GM19468 (cell line): ENCODE data around the gene PHACTR3.

Experiments used
- ATAC-seq: cut with Tn5 transposase; IDR thresholded peaks from one replicate; pipeline ENCODE4 v1.9.1; 2021; ENCODE audit warnings: mild to moderate bottlenecking, moderate library complexity, moderate number of reproducible peaks; ENCODE audit not compliant: unreplicated experiment; ENCODE audit errors: extremely low read depth

The PHACTR3 gene

GRCh38 chr20:59784365-59784764 lies 180.0 kb downstream of the PHACTR3 start:
- no peak for ATAC-seq

- no peak for ATAC-seq
These were observed 180.7 kb downstream of the PHACTR3 start for GRCh38 chr20:59784791-59785668.

GRCh38 chr20:59785669-59785959 lies 181.3 kb downstream of the PHACTR3 start:
- ATAC-seq, result no peak

GRCh38 chr20:59785986-59786795 lies 181.9 kb downstream of the PHACTR3 start:
- no peak for ATAC-seq

- ATAC-seq, result no peak
These were observed 182.6 kb downstream of the PHACTR3 start for GRCh38 chr20:59786801-59787537.

GRCh38 chr20:59787538-59787890 lies 183.2 kb downstream of the PHACTR3 start:
- no peak for ATAC-seq

- ATAC-seq, result no peak
These were observed 183.9 kb downstream of the PHACTR3 start for GRCh38 chr20:59788196-59788735.

- no peak for ATAC-seq
These were observed 184.6 kb downstream of the PHACTR3 start for GRCh38 chr20:59788811-59789397.

GRCh38 chr20:59789686-59790085 lies 185.3 kb downstream of the PHACTR3 start:
- no peak for ATAC-seq

GRCh38 chr20:59790346-59790745 lies 186.0 kb downstream of the PHACTR3 start:
- no peak for ATAC-seq

GRCh38 chr20:59792300-59792699 lies 188.0 kb downstream of the PHACTR3 start:
- no peak for ATAC-seq

GRCh38 chr20:59794555-59794954 lies 190.2 kb downstream of the PHACTR3 start:
- ATAC-seq, result no peak

- no peak for ATAC-seq
These were observed 196.0 kb downstream of the PHACTR3 start for GRCh38 chr20:59800309-59800708.

- ATAC-seq, result no peak
These were observed 197.7 kb downstream of the PHACTR3 start for GRCh38 chr20:59802018-59802417.

GRCh38 chr20:59802471-59803221 lies 198.3 kb downstream of the PHACTR3 start:
- no peak for ATAC-seq

GRCh38 chr20:59804347-59804746 lies 200.0 kb downstream of the PHACTR3 start:
- no peak for ATAC-seq

- no peak for ATAC-seq
These were observed 200.7 kb downstream of the PHACTR3 start for GRCh38 chr20:59804871-59805665.

GRCh38 chr20:59805786-59806577 lies 201.6 kb downstream of the PHACTR3 start:
- no peak for ATAC-seq
